ENCODE results near the gene PLSCR5.

The PLSCR5 gene

GRCh38 chr3:146625186-146625775 is 20.1 kb upstream of the PLSCR5 start:
- 0 out of 2 replicates have a peak, but pooled peaks cover 2% of the 10 kb centered on the region for H3K27me3 ChIP-seq (ENCODE audit: low read depth)
- H3K9me3 ChIP-seq = no peaks in the 10 kb centered on the region
- H3K4me3 ChIP-seq = no peak overlapping the region
- in situ Hi-C loops (cut with MboI; ENCODE audit: low sequenced_read_pairs) = loop anchor here (25.0 kb wide), 1 partner anchor 413 kb away; no protein-coding TSS in a partner anchor
- no peaks in the 10 kb centered on the region for H3K4me1 ChIP-seq
- H3K36me3 ChIP-seq (replicated peaks) = no peaks in the 10 kb centered on the region
- no peak for DNase-seq (ENCODE audit: low spot score in 2 of 2)

- H3K36me3 ChIP-seq (replicated peaks) = no peaks in the 10 kb centered on the region
Observed at GRCh38 chr3:146621723-146622122, 16.6 kb upstream of the PLSCR5 start.

GRCh38 chr3:146612015-146612414 is 6.9 kb upstream of the PLSCR5 start:
- in situ Hi-C loops (cut with MboI; ENCODE audit: low sequenced_read_pairs) = no loop called here
- Histone ChIP-seq H3K36me3 (replicated peaks) (no peaks in the 10 kb centered on the region), H3K27me3 (ENCODE audit: low read depth) (no peaks in the 10 kb centered on the region), H3K9me3 (no peaks in the 10 kb centered on the region), H3K4me3 (no peak overlapping the region), H3K4me1 (peaks cover 23% of the 10 kb centered on the region)
- no peak for DNase-seq (ENCODE audit: low spot score in 2 of 2)

More at GRCh38 chr3:146621723-146622122, 16.6 kb upstream of the PLSCR5 start:
- Histone ChIP-seq H3K9me3 (no peaks in the 10 kb centered on the region), H3K4me3 (no peak overlapping the region), H3K4me1 (no peaks in the 10 kb centered on the region), H3K27me3 (ENCODE audit: low read depth) (0 out of 2 replicates have a peak, but pooled peaks cover 2% of the 10 kb centered on the region)
- DNase-seq (ENCODE audit: low spot score in 2 of 2) = no peak
- in situ Hi-C loops (cut with MboI; ENCODE audit: low sequenced_read_pairs) = no loop called here

DNA sequence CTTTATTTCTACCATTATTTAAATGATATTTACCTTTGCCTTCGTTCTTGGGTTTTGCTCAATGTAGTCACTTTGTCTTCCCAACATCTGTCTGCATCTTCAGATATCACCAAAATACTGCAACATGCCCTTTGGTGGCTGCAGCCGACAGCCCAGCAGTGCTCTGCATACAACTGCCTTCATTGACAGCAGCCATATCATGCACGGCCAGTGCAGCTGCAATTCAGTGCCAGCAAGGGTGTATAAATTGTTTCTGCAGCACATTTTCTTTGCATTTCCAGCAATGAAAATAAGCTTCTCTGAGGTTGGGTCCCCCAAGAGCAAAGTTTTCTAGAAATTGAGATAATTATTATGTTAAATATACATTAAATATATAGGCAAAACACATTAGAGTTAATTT is 6.0 kb upstream of the PLSCR5 start:
- in situ Hi-C loops (cut with MboI; ENCODE audit: low sequenced_read_pairs) = no loop called here
- no peaks in the 10 kb centered on the region for H3K27me3 ChIP-seq (ENCODE audit: low read depth)

DNA sequence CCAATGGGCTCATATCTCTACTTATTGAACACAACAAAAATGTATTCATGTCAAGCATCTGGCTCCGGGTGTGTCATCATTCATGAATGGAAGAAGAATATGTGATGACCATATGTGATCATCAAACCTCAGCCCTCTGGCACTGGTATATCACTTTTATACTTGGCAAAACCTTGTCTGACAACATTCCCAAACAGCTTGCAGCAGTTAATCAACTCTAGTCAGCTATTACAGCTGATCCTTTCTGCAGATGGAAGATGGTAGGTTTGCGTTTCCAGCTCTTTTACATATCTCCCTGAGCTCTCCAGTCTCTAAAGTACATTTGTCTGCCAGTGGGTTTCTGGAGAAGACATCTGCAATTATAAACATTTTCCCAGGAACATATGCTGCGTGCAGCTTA is 6.6 kb downstream of the PLSCR5 start:
- in situ Hi-C loops (cut with MboI; ENCODE audit: low sequenced_read_pairs) = no loop called here
- Histone ChIP-seq H3K36me3 (replicated peaks) (no peaks in the 10 kb centered on the region), H3K27me3 (ENCODE audit: low read depth) (no peaks in the 10 kb centered on the region), H3K9me3 (no peaks in the 10 kb centered on the region), H3K4me3 (no peak overlapping the region), H3K4me1 (no peaks in the 10 kb centered on the region)
- DNase-seq (ENCODE audit: low spot score in 2 of 2) = no peak

More for the DNA sequence above, 6.0 kb upstream of the PLSCR5 start:
- H3K9me3 ChIP-seq = no peaks in the 10 kb centered on the region
- H3K4me1 ChIP-seq = peaks cover 23% of the 10 kb centered on the region
- H3K4me3 ChIP-seq = no peak overlapping the region
- DNase-seq (ENCODE audit: low spot score in 2 of 2) = peak in 1 of 2 experiments; percentile 42
- no peaks in the 10 kb centered on the region for H3K36me3 ChIP-seq (replicated peaks)

DNA sequence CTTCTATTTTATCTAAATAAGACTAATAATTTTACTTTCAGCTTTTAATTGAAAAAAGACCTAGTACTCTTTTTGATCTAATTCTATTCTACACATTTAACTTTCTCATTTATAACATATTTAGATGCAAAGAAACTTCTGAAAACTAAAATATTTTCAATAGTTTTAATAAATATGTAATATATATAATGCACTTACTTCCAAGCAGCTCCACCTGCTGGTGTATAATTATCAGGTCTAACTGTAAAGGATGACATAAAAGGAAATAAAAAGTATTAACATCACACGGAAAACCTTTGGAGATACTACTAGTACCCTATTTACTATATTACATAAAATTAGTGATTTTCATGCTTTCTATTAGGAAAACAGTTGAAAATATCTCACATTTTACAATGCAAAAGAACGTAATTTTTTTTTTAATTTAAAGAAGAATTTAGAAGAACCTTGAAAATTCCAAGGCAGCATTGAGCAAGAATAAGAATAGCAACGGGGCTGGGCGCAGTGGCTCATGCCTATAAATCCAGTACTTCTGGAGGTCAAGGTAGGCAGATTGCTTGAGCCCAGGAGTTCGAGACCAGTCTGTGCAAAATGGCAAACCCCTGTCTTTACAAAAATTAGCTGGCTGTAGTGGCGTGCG is 10.2 kb downstream of the PLSCR5 start:
- Histone ChIP-seq H3K27me3 (ENCODE audit: low read depth) (no peaks in the 10 kb centered on the region), H3K36me3 (replicated peaks) (no peaks in the 10 kb centered on the region), H3K4me3 (no peak overlapping the region), H3K9me3 (no peaks in the 10 kb centered on the region), H3K4me1 (no peaks in the 10 kb centered on the region)
- DNase-seq (ENCODE audit: low spot score in 2 of 2) = peak in 1 of 2 experiments; percentile 27
- in situ Hi-C loops (cut with MboI; ENCODE audit: low sequenced_read_pairs) = no loop called here

DNA sequence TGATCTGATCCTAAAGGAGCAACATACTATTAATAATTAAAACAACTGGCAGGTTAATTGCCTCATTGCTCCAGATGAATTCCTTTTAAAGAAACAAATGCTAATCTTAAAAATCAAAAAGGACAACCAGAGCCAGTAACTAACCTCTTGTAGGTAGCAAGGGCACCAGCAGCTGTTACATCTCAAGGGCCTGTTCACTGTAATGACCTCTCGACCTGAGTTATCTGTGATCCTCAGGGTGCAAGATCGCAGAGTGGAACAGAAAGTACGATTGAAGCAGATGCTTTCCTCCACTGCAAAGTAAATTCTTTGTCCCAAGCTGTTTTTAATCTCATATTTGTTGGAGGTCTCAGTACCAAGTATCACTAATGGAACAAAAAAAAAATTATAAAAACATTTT is 11.4 kb downstream of the PLSCR5 start:
- H3K9me3 ChIP-seq = no peaks in the 10 kb centered on the region
- in situ Hi-C loops (cut with MboI; ENCODE audit: low sequenced_read_pairs) = no loop called here
- no peaks in the 10 kb centered on the region for H3K36me3 ChIP-seq (replicated peaks)
- no peaks in the 10 kb centered on the region for H3K4me1 ChIP-seq
- no peak overlapping the region for H3K4me3 ChIP-seq
- DNase-seq (ENCODE audit: low spot score in 2 of 2) = no peak
- H3K27me3 ChIP-seq (ENCODE audit: low read depth) = no peaks in the 10 kb centered on the region

GRCh38 chr3:146590521-146590920 is 14.6 kb downstream of the PLSCR5 start:
- H3K9me3 ChIP-seq = no peaks in the 10 kb centered on the region
- no peak for DNase-seq (ENCODE audit: low spot score in 2 of 2)
- in situ Hi-C loops (cut with MboI; ENCODE audit: low sequenced_read_pairs) = no loop called here
- no peak overlapping the region for H3K4me3 ChIP-seq
- H3K36me3 ChIP-seq (replicated peaks) = no peaks in the 10 kb centered on the region
- H3K4me1 ChIP-seq = peaks cover 8% of the 10 kb centered on the region
- no peaks in the 10 kb centered on the region for H3K27me3 ChIP-seq (ENCODE audit: low read depth)

DNA sequence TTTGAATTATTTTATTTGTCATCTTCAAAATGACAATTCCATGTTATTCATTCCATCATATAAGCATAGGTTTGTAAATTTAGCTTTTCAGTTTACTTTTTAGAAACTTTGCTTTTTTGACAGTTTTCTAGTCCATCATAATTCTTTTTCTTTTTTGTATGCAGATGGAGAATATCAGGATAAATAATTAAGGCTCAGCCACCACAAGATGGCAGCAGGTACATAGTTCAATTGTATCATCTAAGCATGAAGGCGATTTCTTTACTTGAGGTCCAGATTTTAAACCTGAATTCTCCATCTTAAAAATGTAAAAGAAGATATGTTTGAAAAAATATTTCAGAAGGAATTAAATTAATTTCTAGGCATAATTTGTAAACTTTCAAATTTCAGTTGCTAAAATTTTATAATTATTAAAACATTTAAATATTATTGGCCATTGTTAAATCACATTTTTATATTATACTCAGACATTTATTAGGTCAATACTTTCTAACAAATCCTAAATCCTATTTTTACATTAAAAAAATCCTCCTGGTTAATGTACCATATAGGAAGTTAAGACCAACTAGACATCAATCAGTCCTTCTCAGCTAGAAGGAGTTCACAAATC is 15.1 kb downstream of the PLSCR5 start:
- Histone ChIP-seq H3K4me3 (no peak overlapping the region), H3K36me3 (replicated peaks) (no peaks in the 10 kb centered on the region), H3K27me3 (ENCODE audit: low read depth) (no peaks in the 10 kb centered on the region), H3K9me3 (no peaks in the 10 kb centered on the region), H3K4me1 (peaks cover 11% of the 10 kb centered on the region)
- in situ Hi-C loops (cut with MboI; ENCODE audit: low sequenced_read_pairs) = no loop called here
- peak; percentile 51 to 56 for DNase-seq (ENCODE audit: low spot score in 2 of 2)

DNA sequence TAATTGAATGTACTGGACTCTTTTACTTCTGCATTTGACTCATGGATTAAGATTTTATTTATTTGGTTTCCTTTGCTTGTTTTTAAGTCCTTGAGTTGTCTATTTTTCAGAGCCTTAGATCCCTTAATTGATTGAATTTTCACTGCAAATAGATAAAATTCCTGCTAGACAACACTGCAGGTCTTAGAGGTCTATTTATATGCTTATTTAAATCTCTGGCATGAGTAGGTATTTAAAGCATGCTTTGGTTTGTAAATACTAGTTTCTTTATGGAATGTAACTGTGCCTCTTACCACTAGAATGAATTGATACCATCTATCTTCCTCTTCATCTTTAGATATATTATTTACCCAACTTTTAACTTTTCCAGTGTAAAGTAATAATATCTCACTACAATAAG is 20.0 kb downstream of the PLSCR5 start:
- Histone ChIP-seq H3K36me3 (replicated peaks) (no peaks in the 10 kb centered on the region), H3K4me3 (no peak overlapping the region), H3K9me3 (peaks cover 2% of the 10 kb centered on the region; the same call in 1 of the 2 replicates), H3K27me3 (ENCODE audit: low read depth) (no peaks in the 10 kb centered on the region), H3K4me1 (peaks cover 26% of the 10 kb centered on the region)
- in situ Hi-C loops (cut with MboI; ENCODE audit: low sequenced_read_pairs) = no loop called here
- peak in 1 of 2 experiments; percentile 84 for DNase-seq (ENCODE audit: low spot score in 2 of 2)

- Histone ChIP-seq H3K9me3 (peaks cover 2% of the 10 kb centered on the region; the same call in 1 of the 2 replicates), H3K4me3 (no peak overlapping the region), H3K4me1 (peaks cover 26% of the 10 kb centered on the region), H3K27me3 (ENCODE audit: low read depth) (no peaks in the 10 kb centered on the region), H3K36me3 (replicated peaks) (no peaks in the 10 kb centered on the region)
- in situ Hi-C loops (cut with MboI; ENCODE audit: low sequenced_read_pairs) = no loop called here
- DNase-seq (ENCODE audit: low spot score in 2 of 2) = peak; percentile 36 to 46
Observed at GRCh38 chr3:146581951-146582467, 23.1 kb downstream of the PLSCR5 start.

- no peaks in the 10 kb centered on the region for H3K36me3 ChIP-seq (replicated peaks)
- no peaks in the 10 kb centered on the region for H3K27me3 ChIP-seq (ENCODE audit: low read depth)
- H3K4me1 ChIP-seq = peaks cover 24% of the 10 kb centered on the region
- no peak overlapping the region for H3K4me3 ChIP-seq
- no peak for DNase-seq (ENCODE audit: low spot score in 2 of 2)
- in situ Hi-C loops (cut with MboI; ENCODE audit: low sequenced_read_pairs) = no loop called here
- peaks cover 2% of the 10 kb centered on the region; the same call in 1 of the 2 replicates for H3K9me3 ChIP-seq
Observed at GRCh38 chr3:146581080-146581601, 24.0 kb downstream of the PLSCR5 start.

DNA sequence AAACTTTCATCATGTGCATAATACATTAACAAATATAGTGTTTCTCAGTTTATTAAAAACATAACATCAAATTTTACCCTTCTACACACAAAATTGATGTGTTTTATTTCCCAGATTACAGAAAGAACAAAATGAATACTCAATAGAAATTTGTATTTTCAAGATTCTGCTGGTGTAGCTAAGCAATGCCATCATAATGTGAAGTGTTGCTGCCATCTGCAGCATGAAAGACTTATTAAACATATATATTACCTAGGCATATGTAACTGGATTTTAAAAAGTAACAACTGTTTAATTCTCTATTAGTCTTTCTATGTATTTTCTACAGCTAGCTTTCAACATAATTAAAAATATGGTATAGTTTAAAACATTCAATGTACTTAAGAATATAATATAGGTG is 27.5 kb downstream of the PLSCR5 start:
- Histone ChIP-seq H3K4me1 (peaks cover 6% of the 10 kb centered on the region; the same call in 1 of the 2 replicates), H3K27me3 (ENCODE audit: low read depth) (no peaks in the 10 kb centered on the region), H3K36me3 (replicated peaks) (no peaks in the 10 kb centered on the region), H3K4me3 (no peak overlapping the region), H3K9me3 (0 out of 2 replicates have a peak, but pooled peaks cover 2% of the 10 kb centered on the region)
- peak; percentile 21 to 47 for DNase-seq (ENCODE audit: low spot score in 2 of 2)
- in situ Hi-C loops (cut with MboI; ENCODE audit: low sequenced_read_pairs) = no loop called here

DNA sequence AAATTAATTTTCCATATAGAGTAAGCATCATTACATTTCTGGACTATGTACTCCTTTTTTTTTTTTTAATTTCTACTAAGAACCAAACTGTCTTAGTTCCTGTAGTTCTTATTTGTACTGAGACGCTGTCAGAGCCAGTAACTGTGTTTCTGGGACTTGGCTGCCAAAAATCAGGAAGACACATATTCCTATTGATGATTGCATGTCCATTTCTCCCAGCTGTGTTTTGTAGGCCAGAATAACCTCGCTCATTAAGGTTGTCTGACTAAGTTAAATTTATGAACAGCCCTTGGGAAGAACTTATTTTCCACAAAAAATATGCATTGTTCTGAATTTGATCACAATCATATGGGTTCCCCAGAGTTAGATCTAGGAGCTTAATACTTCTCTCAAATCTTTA is 29.5 kb downstream of the PLSCR5 start:
- in situ Hi-C loops (cut with MboI; ENCODE audit: low sequenced_read_pairs) = no loop called here
- Histone ChIP-seq H3K4me1 (no peaks in the 10 kb centered on the region), H3K9me3 (no peaks in the 10 kb centered on the region), H3K27me3 (ENCODE audit: low read depth) (no peaks in the 10 kb centered on the region), H3K4me3 (no peak overlapping the region), H3K36me3 (replicated peaks) (no peaks in the 10 kb centered on the region)
- DNase-seq (ENCODE audit: low spot score in 2 of 2) = no peak

Data from HAP-1 (cell line).